ENCODE measurements around the gene STARD3. TPM values are rescaled to one million over a fixed set of nuclear protein-coding genes. Genes with fewer than 3 reads are reported as not detected.
A peak's percentile ranks its signal among the peaks of the same experiment; 100 is the strongest.

STARD3 gene
- total RNA-seq, 1 donor from 2014 or later = 76.6 TPM

GRCh38 chr17:39617100-39617445 is 19.9 kb upstream of the STARD3 start:
- Histone ChIP-seq H3K4me1 (peaks cover 14% of the 10 kb centered on the region), H3K27ac (no peak overlapping the region)
- TF ChIP-seq, protein P1, sequence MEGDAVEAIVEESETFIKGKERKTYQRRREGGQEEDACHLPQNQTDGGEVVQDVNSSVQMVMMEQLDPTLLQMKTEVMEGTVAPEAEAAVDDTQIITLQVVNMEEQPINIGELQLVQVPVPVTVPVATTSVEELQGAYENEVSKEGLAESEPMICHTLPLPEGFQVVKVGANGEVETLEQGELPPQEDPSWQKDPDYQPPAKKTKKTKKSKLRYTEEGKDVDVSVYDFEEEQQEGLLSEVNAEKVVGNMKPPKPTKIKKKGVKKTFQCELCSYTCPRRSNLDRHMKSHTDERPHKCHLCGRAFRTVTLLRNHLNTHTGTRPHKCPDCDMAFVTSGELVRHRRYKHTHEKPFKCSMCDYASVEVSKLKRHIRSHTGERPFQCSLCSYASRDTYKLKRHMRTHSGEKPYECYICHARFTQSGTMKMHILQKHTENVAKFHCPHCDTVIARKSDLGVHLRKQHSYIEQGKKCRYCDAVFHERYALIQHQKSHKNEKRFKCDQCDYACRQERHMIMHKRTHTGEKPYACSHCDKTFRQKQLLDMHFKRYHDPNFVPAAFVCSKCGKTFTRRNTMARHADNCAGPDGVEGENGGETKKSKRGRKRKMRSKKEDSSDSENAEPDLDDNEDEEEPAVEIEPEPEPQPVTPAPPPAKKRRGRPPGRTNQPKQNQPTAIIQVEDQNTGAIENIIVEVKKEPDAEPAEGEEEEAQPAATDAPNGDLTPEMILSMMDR (IDR thresholded peaks at IDR 0.05) = no peak

GRCh38 chr17:39617446-39618245 is 19.3 kb upstream of the STARD3 start:
- peak overlapping the region; percentile 37 for H3K27ac ChIP-seq
- no peaks in the 10 kb centered on the region for H3K9me3 ChIP-seq
- H3K4me3 ChIP-seq = peak overlapping the region; percentile 54
- H3K36me3 ChIP-seq = no peaks in the 10 kb centered on the region
- peak; percentile 55 to 67 for ATAC-seq
- TF ChIP-seq, protein P1 (IDR thresholded peaks at IDR 0.05) = no peak
- peak; percentile 80 for DNase-seq
- intact Hi-C loops (cut with DNase I) = no loop called here
- peaks cover 2% of the 10 kb centered on the region for H3K27me3 ChIP-seq (ENCODE audit: low read depth)
- H3K4me1 ChIP-seq = peaks cover 18% of the 10 kb centered on the region

More at GRCh38 chr17:39617100-39617445, 19.9 kb upstream of the STARD3 start:
- no peak for DNase-seq
- Histone ChIP-seq H3K27me3 (ENCODE audit: low read depth) (peaks cover 3% of the 10 kb centered on the region), H3K36me3 (no peaks in the 10 kb centered on the region), H3K9me3 (no peaks in the 10 kb centered on the region), H3K4me3 (peak overlapping the region; percentile 54)
- no peak for ATAC-seq
- intact Hi-C loops (cut with DNase I) = no loop called here

DNA sequence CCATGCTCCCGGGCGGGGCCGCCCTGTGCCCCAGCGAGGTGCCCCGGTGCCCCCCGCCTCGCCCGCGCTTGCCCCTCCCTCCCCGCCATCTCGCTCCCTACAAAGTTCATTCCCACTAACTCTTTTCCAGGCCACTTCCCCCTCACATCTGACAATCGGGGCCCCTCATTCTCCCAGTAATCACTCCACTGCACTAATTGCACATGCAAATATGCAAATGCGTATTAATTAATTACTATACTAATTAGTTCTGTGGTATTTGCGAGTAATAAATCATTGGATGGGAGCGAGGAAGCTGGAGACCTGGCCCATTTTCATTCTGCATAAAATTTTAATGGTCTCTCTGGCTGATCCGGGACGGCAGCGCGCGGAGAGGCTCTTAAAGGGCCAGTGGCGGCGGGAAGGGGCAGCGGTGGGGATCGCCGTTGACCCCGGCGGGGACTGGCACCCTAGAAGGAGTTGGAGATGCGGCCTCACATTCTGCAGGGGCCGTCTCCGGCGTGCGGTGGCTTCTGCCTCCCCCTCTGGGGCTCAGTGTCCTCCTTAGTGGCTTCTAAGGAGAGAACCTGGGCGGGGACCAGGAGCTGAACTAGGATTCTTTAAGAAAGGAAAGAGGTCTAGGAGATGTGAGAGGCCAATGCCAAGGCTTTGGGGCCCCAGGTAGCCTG is 18.6 kb upstream of the STARD3 start:
- TF ChIP-seq, protein P1 (IDR thresholded peaks at IDR 0.05) = no peak
- Histone ChIP-seq H3K27ac (peak overlapping the region; percentile 37), H3K4me1 (peaks cover 24% of the 10 kb centered on the region), H3K9me3 (no peaks in the 10 kb centered on the region), H3K36me3 (no peaks in the 10 kb centered on the region), H3K27me3 (ENCODE audit: low read depth) (no peaks in the 10 kb centered on the region), H3K4me3 (peak overlapping the region; percentile 54)
- DNase-seq = no peak
- ATAC-seq = peak in 1 of 2 donors; percentile 18
- intact Hi-C loops (cut with DNase I) = no loop called here

DNA sequence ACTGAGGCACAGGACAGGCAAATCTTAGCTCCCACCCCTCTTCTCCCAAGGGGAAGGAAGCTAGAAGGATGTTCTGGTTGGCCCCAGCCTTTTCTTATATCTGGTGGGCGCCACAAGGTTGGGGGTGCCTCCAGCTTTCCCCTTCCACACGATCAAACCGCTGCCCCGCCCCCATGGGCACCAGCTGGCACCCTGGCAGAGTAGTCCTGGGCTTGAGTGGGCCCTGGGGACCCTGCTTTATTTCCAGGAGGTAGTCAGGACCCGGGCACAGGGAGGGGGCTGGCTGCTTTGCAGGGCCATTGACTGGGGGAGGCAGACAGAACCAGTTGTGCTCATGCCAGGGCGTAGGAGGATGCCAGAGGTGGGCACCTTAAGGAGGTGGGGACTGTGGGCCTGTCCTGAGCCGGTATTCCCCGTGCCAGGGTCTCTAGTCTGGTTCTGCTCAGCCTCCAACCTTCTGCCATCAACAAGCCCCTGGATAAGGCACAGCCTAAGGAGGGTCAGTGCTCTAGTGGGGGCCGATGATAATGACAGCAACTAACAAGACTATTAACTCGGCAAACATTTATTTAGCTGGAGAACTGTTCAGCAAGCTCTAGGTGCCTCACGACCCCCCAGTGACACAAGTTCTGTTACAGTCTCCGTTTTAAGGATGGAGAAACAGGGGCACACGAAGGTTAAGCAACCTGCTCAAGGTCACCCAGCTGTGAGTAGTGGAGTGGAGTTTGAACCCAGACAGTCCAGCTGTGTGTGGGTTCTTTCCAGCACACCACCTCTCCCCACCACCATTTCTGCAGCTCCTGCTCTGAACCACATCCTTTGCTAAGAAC is 17.8 kb upstream of the STARD3 start:
- DNase-seq = no peak
- peak overlapping the region; percentile 54 for H3K4me3 ChIP-seq
- TF ChIP-seq, protein P1 (IDR thresholded peaks at IDR 0.05) = no peak
- peaks cover 24% of the 10 kb centered on the region for H3K4me1 ChIP-seq
- intact Hi-C loops (cut with DNase I) = no loop called here
- no peaks in the 10 kb centered on the region for H3K27me3 ChIP-seq (ENCODE audit: low read depth)
- H3K27ac ChIP-seq = no peak overlapping the region
- H3K36me3 ChIP-seq = no peaks in the 10 kb centered on the region
- H3K9me3 ChIP-seq = no peaks in the 10 kb centered on the region
- ATAC-seq = no peak

DNA sequence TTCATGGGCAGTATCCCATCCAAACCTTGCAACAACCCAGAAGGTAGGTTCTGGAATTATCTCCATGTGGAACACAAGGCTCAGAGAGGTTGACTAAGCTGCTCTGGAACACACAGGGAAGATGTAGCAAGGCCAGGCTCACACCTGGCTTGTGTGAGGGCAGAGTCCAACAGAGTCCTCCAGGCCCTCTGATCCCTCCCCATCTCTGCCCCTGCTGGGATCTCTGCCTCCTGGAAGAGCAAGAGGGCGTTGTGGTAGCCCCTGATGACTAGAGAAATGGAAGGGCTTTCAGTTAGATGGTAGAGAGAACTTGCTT is 17.2 kb upstream of the STARD3 start:
- intact Hi-C loops (cut with DNase I) = no loop called here
- TF ChIP-seq, protein P1 (IDR thresholded peaks at IDR 0.05) = no peak
- no peaks in the 10 kb centered on the region for H3K27me3 ChIP-seq (ENCODE audit: low read depth)
- no peak overlapping the region for H3K4me3 ChIP-seq
- ATAC-seq = no peak
- DNase-seq = no peak
- H3K9me3 ChIP-seq = no peaks in the 10 kb centered on the region
- no peaks in the 10 kb centered on the region for H3K36me3 ChIP-seq
- peaks cover 24% of the 10 kb centered on the region for H3K4me1 ChIP-seq
- H3K27ac ChIP-seq = no peak overlapping the region

All from lower lobe of right lung (tissue), 2 donors.